ENCODE data around the gene KRT3.

Gene KRT3

DNA sequence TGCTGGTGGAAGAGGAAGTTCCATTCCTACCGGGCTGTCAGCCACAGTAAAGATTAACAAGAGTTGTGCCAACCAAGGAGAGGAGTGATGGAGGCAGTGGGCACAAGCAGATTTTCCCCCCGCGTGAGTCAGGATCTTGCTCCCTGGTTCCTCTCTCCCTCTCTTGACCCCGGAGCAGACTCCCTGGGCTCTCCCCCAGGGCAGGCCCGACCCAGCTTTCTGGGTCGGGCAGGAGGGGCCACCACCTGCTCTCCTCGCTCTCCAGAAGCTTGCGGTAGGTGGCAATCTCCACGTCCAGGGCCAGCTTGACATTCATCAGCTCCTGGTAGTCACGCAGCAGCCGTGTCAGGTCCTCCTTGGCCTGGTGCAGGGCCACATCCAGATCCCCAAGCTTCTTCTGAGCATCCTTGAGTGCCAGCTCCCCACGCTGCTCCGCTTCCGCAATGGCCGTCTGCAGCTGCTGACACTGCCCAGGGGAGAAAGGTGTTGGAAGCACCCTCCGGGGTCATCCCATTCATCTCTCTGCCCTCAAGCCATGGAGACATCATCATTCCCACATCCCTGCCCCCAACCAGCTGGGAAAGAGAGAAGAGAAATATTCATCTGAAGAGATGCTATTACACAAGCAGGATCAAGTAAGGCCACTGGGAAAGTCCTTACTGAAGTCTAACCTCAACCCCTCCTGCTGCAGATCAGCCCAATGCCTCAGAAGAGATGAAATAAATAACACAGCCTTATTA, 27.0 kb upstream of the KRT3 start:
- TF ChIP-seq EGR1 (IDR thresholded peaks at IDR 0.05): no peak
- TF ChIP-seq YY1 (IDR thresholded peaks at IDR 0.05; ENCODE audit: low read depth): no peak
- TF ChIP-seq, protein P1, sequence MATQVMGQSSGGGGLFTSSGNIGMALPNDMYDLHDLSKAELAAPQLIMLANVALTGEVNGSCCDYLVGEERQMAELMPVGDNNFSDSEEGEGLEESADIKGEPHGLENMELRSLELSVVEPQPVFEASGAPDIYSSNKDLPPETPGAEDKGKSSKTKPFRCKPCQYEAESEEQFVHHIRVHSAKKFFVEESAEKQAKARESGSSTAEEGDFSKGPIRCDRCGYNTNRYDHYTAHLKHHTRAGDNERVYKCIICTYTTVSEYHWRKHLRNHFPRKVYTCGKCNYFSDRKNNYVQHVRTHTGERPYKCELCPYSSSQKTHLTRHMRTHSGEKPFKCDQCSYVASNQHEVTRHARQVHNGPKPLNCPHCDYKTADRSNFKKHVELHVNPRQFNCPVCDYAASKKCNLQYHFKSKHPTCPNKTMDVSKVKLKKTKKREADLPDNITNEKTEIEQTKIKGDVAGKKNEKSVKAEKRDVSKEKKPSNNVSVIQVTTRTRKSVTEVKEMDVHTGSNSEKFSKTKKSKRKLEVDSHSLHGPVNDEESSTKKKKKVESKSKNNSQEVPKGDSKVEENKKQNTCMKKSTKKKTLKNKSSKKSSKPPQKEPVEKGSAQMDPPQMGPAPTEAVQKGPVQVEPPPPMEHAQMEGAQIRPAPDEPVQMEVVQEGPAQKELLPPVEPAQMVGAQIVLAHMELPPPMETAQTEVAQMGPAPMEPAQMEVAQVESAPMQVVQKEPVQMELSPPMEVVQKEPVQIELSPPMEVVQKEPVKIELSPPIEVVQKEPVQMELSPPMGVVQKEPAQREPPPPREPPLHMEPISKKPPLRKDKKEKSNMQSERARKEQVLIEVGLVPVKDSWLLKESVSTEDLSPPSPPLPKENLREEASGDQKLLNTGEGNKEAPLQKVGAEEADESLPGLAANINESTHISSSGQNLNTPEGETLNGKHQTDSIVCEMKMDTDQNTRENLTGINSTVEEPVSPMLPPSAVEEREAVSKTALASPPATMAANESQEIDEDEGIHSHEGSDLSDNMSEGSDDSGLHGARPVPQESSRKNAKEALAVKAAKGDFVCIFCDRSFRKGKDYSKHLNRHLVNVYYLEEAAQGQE (IDR thresholded peaks at IDR 0.05; ENCODE audit: low read depth): no peak
- TF ChIP-seq CREB1 (IDR thresholded peaks at IDR 0.05; ENCODE audit: low read depth): no peak
- TF ChIP-seq, protein P2, sequence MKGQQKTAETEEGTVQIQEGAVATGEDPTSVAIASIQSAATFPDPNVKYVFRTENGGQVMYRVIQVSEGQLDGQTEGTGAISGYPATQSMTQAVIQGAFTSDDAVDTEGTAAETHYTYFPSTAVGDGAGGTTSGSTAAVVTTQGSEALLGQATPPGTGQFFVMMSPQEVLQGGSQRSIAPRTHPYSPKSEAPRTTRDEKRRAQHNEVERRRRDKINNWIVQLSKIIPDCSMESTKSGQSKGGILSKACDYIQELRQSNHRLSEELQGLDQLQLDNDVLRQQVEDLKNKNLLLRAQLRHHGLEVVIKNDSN (IDR thresholded peaks at IDR 0.05): no peak

GRCh38 chr12:52821826-52822660, 26.1 kb upstream of the KRT3 start:
- TF ChIP-seq, protein P3, sequence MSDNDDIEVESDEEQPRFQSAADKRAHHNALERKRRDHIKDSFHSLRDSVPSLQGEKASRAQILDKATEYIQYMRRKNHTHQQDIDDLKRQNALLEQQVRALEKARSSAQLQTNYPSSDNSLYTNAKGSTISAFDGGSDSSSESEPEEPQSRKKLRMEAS (IDR thresholded peaks at IDR 0.05): no peak
- no peak for TF ChIP-seq EGR1 (IDR thresholded peaks at IDR 0.05)
- no peak for TF ChIP-seq TCF12 (IDR thresholded peaks at IDR 0.05; ENCODE audit: low read depth)
- no peak for TF ChIP-seq YY1 (IDR thresholded peaks at IDR 0.05; ENCODE audit: low read depth)
- TF ChIP-seq, protein P2 (IDR thresholded peaks at IDR 0.05): no peak
- no peak for TF ChIP-seq EP300 (IDR thresholded peaks at IDR 0.05; ENCODE audit: borderline replicate concordance)
- TF ChIP-seq FOXM1 (IDR thresholded peaks at IDR 0.05; ENCODE audit: borderline replicate concordance, low read depth): no peak
- no peak for TF ChIP-seq TEAD4 (IDR thresholded peaks at IDR 0.05)
- no peak for TF ChIP-seq ZBTB7A (IDR thresholded peaks at IDR 0.05; ENCODE audit: low read depth)
- TF ChIP-seq CREB1 (IDR thresholded peaks at IDR 0.05; ENCODE audit: low read depth): no peak
- no peak for TF ChIP-seq CEBPB (IDR thresholded peaks at IDR 0.05)
- TF ChIP-seq NFIC (IDR thresholded peaks at IDR 0.05): no peak
- TF ChIP-seq TAF1 (IDR thresholded peaks at IDR 0.05; ENCODE audit: low read depth): no peak
- TF ChIP-seq, protein P1 (IDR thresholded peaks at IDR 0.05; ENCODE audit: low read depth): no peak
- no peak for TF ChIP-seq RAD21 (IDR thresholded peaks at IDR 0.05; ENCODE audit: low read depth)

DNA sequence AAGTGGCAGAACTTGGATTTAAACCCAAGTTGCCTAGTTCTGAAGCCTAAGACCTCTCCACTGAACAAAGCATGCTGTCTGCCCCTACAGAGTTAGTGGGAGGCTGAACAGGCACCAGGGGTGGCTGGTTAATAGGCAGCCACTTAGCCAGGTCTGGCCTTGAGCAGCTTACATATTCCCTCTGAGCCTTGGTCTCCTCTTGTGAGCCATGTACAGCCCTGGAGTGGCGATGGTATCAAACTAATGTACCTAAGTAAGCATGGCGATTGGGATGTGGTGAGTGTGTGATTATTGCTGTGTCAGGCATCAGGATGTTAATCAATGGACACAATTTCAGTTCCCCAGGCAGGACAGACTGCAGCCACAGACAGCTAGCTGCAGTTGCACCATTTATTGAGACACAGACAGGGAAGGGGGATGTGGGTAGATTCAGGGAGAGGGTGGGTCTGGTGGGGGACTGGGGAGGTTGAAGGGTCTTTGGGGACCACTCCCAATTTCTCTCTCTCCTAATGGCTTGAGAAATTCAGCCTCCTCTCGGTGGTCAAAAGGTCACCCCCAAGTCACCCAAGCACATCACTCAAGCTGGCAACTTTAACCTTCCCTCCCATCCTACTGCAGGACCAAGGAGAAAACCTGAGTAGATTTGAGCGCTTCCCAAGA, 25.3 kb upstream of the KRT3 start:
- TF ChIP-seq EP300 (IDR thresholded peaks at IDR 0.05; ENCODE audit: borderline replicate concordance) (no peak), ZBTB7A (IDR thresholded peaks at IDR 0.05; ENCODE audit: low read depth) (no peak), NFIC (IDR thresholded peaks at IDR 0.05) (no peak), TCF12 (IDR thresholded peaks at IDR 0.05; ENCODE audit: low read depth) (no peak), CREB1 (IDR thresholded peaks at IDR 0.05; ENCODE audit: low read depth) (no peak), RAD21 (IDR thresholded peaks at IDR 0.05; ENCODE audit: low read depth) (no peak), CEBPB (IDR thresholded peaks at IDR 0.05) (no peak)
- TF ChIP-seq, protein P1 (IDR thresholded peaks at IDR 0.05; ENCODE audit: low read depth): no peak
- TF ChIP-seq, protein P3 (IDR thresholded peaks at IDR 0.05): no peak
- TF ChIP-seq, protein P2 (IDR thresholded peaks at IDR 0.05): no peak

Measured in Ishikawa (cell line).